SK-N-SH treated with all-trans-retinoic acid at 6 μM for 48 hours (cell line): ENCODE measurements around the gene ANKRD60.

ENCODE experiments used
- BACH2 ChIP-seq: fragments of 250-450 bp; sonication (Bioruptor Pico); IDR thresholded peaks from 2 replicates; pipeline ENCODE4 v1.9.0; 2021; ENCODE audit warnings: mild to moderate bottlenecking, borderline replicate concordance
- ISL1 ChIP-seq: fragments of 250-450 bp; sonication (Bioruptor Pico); IDR thresholded peaks from 2 replicates; pipeline ENCODE4 v2.1.2; 2022; ENCODE audit warnings: mild to moderate bottlenecking, moderate library complexity
- PPARA ChIP-seq: fragments of 250-450 bp; sonication (Bioruptor Pico); IDR thresholded peaks from 2 replicates; pipeline ENCODE4 v1.5.0; 2020; ENCODE audit warnings: mild to moderate bottlenecking, borderline replicate concordance
- RARB ChIP-seq: fragments of 250-450 bp; sonication (Bioruptor Pico); IDR thresholded peaks from 2 replicates; pipeline ENCODE4 v1.8.0; 2021; ENCODE audit warnings: mild to moderate bottlenecking, moderate library complexity
- SNAI2 ChIP-seq: fragments of 250-450 bp; sonication (Bioruptor Pico); IDR thresholded peaks from 2 replicates; pipeline ENCODE4 v1.5.0; 2020; ENCODE audit warnings: mild to moderate bottlenecking, moderate library complexity
- TCF4 ChIP-seq: fragments of 250-450 bp; sonication (Bioruptor Pico); IDR thresholded peaks from 2 replicates; pipeline ENCODE4 v1.8.0; 2021; ENCODE audit warnings: mild to moderate bottlenecking, moderate library complexity, borderline replicate concordance
- ZFP3 ChIP-seq: fragments of 250-450 bp; sonication (Bioruptor Pico); IDR thresholded peaks from 2 replicates; pipeline ENCODE4 v1.5.0; 2020; ENCODE audit warnings: mild to moderate bottlenecking, moderate library complexity
- ZFP30 ChIP-seq: fragments of 450-650 bp; formaldehyde crosslinking; IDR thresholded peaks from 2 replicates; pipeline ENCODE4 v1.5.0; 2022; ENCODE audit warnings: mild to moderate bottlenecking, moderate library complexity
- ZNF565 ChIP-seq: fragments of 450-650 bp; formaldehyde crosslinking; conservative IDR thresholded peaks from 2 replicates; pipeline ENCODE4 v1.5.0; 2020; ENCODE audit warnings: low read depth, mild to moderate bottlenecking, moderate library complexity
- TF ChIP-seq, protein P1 (sequence below): fragments of 250-450 bp; sonication (Bioruptor Pico); IDR thresholded peaks from 2 replicates; pipeline ENCODE4 v1.5.1; 2021; ENCODE audit warnings: mild to moderate bottlenecking, moderate library complexity

DNA sequence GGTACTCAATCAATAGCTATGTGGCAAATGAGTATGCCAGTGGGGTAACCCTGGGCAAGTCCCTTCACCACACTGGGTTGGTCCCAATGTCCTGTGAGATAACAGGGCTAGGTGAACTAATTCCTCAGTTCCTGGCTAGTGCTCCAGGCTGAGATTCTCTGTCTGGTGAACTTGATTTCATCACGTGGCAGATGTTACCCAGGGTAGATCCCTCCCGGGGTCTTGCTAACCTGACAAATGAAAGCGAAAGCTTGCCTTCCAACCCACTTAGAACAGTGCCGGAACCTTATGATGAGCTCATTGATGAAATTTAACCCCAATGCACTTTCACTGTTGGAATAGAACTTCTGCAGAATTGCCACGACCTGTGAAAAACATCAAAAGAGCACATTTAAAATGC is 6.6 kb upstream of the ANKRD60 start:
- TF ChIP-seq RARB: no peak
- TF ChIP-seq, protein P1, sequence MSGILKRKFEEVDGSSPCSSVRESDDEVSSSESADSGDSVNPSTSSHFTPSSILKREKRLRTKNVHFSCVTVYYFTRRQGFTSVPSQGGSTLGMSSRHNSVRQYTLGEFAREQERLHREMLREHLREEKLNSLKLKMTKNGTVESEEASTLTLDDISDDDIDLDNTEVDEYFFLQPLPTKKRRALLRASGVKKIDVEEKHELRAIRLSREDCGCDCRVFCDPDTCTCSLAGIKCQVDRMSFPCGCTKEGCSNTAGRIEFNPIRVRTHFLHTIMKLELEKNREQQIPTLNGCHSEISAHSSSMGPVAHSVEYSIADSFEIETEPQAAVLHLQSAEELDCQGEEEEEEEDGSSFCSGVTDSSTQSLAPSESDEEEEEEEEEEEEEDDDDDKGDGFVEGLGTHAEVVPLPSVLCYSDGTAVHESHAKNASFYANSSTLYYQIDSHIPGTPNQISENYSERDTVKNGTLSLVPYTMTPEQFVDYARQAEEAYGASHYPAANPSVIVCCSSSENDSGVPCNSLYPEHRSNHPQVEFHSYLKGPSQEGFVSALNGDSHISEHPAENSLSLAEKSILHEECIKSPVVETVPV: no peak
- no peak for TF ChIP-seq ZFP3 (CRISPR knock-in tag)
- no peak for TF ChIP-seq BACH2 (CRISPR knock-in tag)
- no peak for TF ChIP-seq ISL1 (CRISPR knock-in tag)
- no peak for TF ChIP-seq PPARA (CRISPR knock-in tag)
- no peak for TF ChIP-seq ZFP30 (CRISPR knock-in tag)
- no peak for TF ChIP-seq SNAI2 (CRISPR knock-in tag)
- TF ChIP-seq TCF4 (CRISPR knock-in tag): no peak
- TF ChIP-seq ZNF565 (CRISPR knock-in tag): no peak
